GM12892 (cell line): ENCODE results near the gene WDR88. TPM values are rescaled to one million over a fixed set of nuclear protein-coding genes. Genes with fewer than 3 reads are reported as not detected.

ENCODE experiments used
- DNase-seq: peaks from one replicate; pipeline ENCODE4 v3.0.0; 2011; ENCODE audit not compliant: insufficient read length
- FAIRE-seq: peaks from 2 replicates; lab custom pipeline; 2011; peaks lifted over from hg19 to GRCh38; lab: Jason Lieb, UNC
- POLR2A ChIP-seq: IDR thresholded peaks from 2 replicates; pipeline ENCODE4 v1.6.1; 2011; ENCODE audit warnings: low read depth, low read length, control low read depth
- POLR2AphosphoS5 ChIP-seq: IDR thresholded peaks from 2 replicates; pipeline ENCODE4 v1.6.1; 2011; ENCODE audit warnings: low read depth, low read length, control low read depth
- TAF1 ChIP-seq: IDR thresholded peaks from 2 replicates; pipeline ENCODE4 v1.6.1; 2011; ENCODE audit warnings: low read depth, mild to moderate bottlenecking, control low read depth, low read length, borderline replicate concordance
- polyA plus RNA-seq: library from polyadenylated mRNA; unstranded; fragments of >200 nt; gene quantifications from one replicate; pipeline ENCODE4 v1.2.1, GENCODE V29; 2012; ENCODE audit warnings: missing spikeins, inconsistent platforms; ENCODE audit not compliant: missing spikeins

The WDR88 gene
- polyA plus RNA-seq, result 0.53 TPM

GRCh38 chr19:33132021-33132420 is at the start of gene WDR88:
WDR88 (plus strand) TSS chr19:33132114; CDS start chr19:33132170, 56 bp downstream.
- TF ChIP-seq POLR2A (no peak), POLR2AphosphoS5 (no peak), TAF1 (no peak)
- DNase-seq, result no peak
- FAIRE-seq, result no peak

- no peak for FAIRE-seq
- TF ChIP-seq POLR2AphosphoS5 (no peak), TAF1 (no peak), POLR2A (no peak)
- no peak for DNase-seq
These were observed 46.3 kb upstream of the WDR88 start for GRCh38 chr19:33085570-33086128.

- no peak for TF ChIP-seq TAF1
- no peak for TF ChIP-seq POLR2AphosphoS5
- TF ChIP-seq POLR2A, result no peak
- DNase-seq (no peak), FAIRE-seq (no peak)
These were observed 45.0 kb upstream of the WDR88 start for GRCh38 chr19:33086955-33087354.

- DNase-seq (no peak), FAIRE-seq (no peak)
- TF ChIP-seq TAF1 (no peak), POLR2AphosphoS5 (no peak), POLR2A (no peak)
These were observed 42.9 kb upstream of the WDR88 start for GRCh38 chr19:33089010-33089409.

- DNase-seq, result no peak
- TF ChIP-seq TAF1, result no peak
- no peak for TF ChIP-seq POLR2A
- TF ChIP-seq POLR2AphosphoS5, result no peak
- no peak for FAIRE-seq
These were observed 41.7 kb upstream of the WDR88 start for GRCh38 chr19:33090179-33090578.

- no peak for TF ChIP-seq POLR2AphosphoS5
- no peak for TF ChIP-seq POLR2A
- TF ChIP-seq TAF1, result no peak
- DNase-seq (no peak), FAIRE-seq (no peak)
These were observed 38.3 kb upstream of the WDR88 start for GRCh38 chr19:33093420-33094210.

- no peak for DNase-seq
- no peak for FAIRE-seq
- TF ChIP-seq POLR2A (no peak), TAF1 (no peak), POLR2AphosphoS5 (no peak)
These were observed 37.4 kb upstream of the WDR88 start for GRCh38 chr19:33094436-33095067.

GRCh38 chr19:33096005-33096404 is 35.9 kb upstream of the WDR88 start:
- TF ChIP-seq POLR2AphosphoS5 (no peak), TAF1 (no peak), POLR2A (no peak)
- DNase-seq, result no peak
- no peak for FAIRE-seq

- DNase-seq (no peak), FAIRE-seq (no peak)
- TF ChIP-seq POLR2A, result no peak
- no peak for TF ChIP-seq TAF1
These were observed 33.8 kb upstream of the WDR88 start for GRCh38 chr19:33098055-33098534.

GRCh38 chr19:33100894-33101644 is 30.8 kb upstream of the WDR88 start:
- FAIRE-seq (no peak), DNase-seq (no peak)
- TF ChIP-seq POLR2AphosphoS5 (no peak), TAF1 (no peak), POLR2A (no peak)

- no peak for FAIRE-seq
- no peak for TF ChIP-seq TAF1
- TF ChIP-seq POLR2A, result no peak
- TF ChIP-seq POLR2AphosphoS5, result no peak
These were observed 29.0 kb upstream of the WDR88 start for GRCh38 chr19:33102893-33103292.

More at GRCh38 chr19:33102893-33103292, 29.0 kb upstream of the WDR88 start:
- DNase-seq, result no peak
